Hematopoietic multipotent progenitor cell (in vitro differentiated cells): Measurements from ENCODE around the gene BCAS3. TPM values are rescaled to one million over a fixed set of nuclear protein-coding genes. Genes with fewer than 3 reads are reported as not detected.

Source experiments
- DNase-seq, 3 donors: peaks; one replicate each; pipeline ENCODE4 v3.0.0-alpha.2; 2011 to 2015; ENCODE audit warnings: low read depth in 2 of 3, low spot score in 2 of 3
- total RNA-seq: library from RNA; depleted of rRNA; stranded (reverse); fragments of >200 nt; gene quantifications from one replicate; pipeline ENCODE4 v1.2.3, GENCODE V29; 2012

Gene BCAS3
- total RNA-seq, 1 donor: 50.6 TPM

- DNase-seq: no peak
Measured at GRCh38 chr17:61047515-61047914, 369.9 kb downstream of the BCAS3 start.

DNA sequence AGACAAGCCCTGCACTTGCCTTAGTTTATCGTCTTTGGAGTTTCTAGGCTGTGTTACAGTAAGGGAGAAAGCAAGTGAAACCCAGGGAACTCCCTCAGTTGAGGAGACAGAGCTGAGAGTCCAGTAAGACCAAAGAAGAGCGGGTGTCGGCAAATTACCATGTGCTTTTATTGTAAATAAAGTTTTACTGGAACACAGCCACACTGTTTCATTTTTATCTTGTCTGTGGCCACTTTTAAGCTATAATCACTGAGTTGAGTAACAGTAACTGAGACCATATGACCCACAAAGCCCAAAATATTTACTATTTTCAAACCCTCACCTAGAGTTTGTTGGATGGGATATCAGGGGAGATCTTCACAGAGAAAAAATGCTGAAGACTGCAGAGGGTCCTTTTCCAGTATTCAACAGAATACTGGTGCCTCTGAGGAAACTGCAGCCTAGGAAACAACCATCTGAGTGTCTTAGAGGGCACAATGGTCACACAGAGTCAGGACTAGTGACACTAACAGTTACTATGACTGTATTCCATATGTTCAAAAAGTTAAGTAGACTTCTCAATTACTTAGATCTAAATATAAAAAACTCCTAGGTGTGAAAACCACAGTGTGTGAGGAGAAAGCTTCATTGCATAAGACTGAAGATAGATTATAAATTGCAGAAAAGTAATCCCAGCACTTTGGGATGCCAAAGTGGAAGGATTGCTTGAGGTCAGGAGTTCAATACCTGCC, 370.9 kb downstream of the BCAS3 start:
- DNase-seq: no peak

DNA sequence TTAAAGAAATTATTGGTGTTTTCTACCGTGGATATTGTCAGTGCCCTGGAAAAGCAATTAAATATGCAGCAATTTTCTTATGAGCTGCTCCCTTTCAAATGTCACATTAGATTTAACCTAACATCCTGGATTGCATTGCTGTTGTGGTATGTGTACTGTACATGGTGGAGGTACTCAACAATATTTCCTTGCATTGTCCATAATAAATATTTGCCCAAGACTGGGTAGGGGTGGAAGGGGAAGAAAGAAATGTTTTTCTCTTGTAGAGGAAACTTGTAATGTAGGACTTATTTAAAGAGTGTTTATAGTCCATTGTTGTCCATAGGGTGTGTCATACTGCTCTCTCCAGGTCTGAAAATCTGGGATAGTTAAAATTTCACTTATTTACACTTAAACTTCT, 375.8 kb downstream of the BCAS3 start:
- no peak for DNase-seq

GRCh38 chr17:61054436-61054835, 376.8 kb downstream of the BCAS3 start:
- DNase-seq: no peak

GRCh38 chr17:61057257-61057656, 379.6 kb downstream of the BCAS3 start:
- no peak for DNase-seq

DNA sequence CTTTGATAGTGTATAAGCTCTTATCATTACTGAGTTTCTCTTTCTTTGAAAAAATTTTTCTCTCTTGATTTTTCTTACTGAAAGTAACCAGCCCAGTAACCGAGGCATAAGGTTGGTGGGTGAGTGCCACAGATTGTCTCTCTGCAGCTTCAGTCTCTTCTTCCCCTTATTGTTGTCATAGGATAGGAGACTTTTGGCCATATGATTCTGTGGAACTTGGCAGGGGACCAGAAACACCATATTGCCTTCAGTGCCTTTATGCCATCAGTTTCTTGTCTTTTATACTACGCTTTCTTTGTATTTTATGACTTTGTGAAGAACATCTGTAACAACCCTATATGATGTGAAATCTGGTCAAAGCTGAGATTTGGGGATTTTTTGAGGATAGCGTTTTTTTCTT, 380.4 kb downstream of the BCAS3 start:
- DNase-seq: no peak

DNA sequence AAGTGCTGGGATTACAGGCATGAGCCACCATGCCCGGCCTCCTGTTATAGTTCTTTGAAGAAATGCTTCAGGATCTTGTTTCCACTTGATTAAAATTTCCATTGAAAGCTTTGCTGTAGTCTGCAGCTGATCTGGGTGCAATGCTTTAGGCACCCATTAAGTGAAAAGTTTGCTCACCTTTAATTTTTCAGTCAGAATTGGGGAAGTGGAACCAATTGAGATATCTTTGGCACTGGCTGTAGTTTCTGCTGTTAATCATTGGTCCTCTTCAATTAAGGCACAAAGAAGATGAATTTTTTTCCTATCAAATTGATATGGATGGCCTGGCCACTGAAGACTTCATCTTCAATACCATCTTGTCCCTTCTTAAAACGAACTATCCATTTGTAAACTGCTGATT, 385.9 kb downstream of the BCAS3 start:
- no peak for DNase-seq

- no peak for DNase-seq
Measured at GRCh38 chr17:61064087-61064951, 386.7 kb downstream of the BCAS3 start.

DNA sequence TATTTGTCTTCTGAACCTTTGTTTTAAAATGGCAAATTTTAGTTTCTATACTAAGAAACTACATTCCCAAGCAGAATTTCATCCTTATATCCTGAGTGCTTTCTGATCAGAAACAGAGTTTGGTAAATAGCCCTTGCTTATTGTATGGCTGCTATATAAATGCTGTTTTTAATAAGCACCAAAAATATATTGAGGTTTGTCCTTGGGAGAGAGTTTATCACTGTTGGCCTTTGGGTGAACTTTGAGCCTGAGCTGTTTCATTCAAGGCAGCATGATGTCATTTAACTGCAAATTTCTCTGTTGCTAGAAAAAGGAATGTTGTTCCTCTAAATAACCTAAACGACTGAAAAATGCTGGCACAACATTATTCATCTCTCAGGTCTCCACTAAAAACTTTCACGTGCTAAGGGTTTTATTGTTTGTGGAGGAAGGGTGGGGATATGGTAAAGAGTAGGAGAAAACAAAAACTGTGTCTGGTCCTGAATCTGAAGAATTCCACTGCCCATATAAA, 387.7 kb downstream of the BCAS3 start:
- no peak for DNase-seq

GRCh38 chr17:61066062-61066461, 388.4 kb downstream of the BCAS3 start:
- DNase-seq: no peak

DNA sequence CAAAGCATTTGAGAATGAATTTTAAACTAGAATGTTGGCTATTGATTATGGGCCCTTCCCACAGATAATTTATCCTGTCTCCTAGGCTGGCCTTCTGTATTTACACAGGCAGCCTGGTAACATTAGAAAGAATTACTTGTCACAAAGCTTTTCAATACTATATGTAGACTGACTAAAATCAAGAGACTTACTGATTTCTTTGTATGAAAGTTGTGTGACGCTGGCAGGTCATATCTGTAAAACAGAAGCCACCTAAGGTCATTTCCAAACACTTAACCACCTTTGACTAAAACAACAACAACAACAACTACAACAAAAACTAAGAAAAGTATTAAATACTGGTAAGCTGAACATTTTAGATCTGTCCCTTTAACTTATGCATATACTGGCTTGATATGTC, 393.0 kb downstream of the BCAS3 start:
- no peak for DNase-seq

DNA sequence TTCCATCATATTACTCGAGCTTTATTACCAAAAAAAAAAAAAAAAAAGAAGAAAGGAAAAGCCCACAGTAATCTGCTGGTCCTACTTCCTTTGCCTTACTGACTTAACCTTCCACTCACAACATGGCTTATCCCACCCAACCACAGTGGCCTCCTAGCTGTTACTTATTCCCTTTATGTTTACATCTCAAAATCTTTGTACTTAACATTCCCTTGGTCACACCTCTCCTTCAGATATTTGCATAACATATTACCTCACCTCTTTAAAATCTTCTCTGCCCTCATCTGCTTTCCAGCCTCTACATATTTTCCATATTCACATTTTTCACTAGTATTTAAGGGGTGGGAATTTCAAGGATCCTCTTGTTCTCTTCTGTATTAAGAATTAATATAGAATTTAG, 395.0 kb downstream of the BCAS3 start:
- no peak for DNase-seq

DNA sequence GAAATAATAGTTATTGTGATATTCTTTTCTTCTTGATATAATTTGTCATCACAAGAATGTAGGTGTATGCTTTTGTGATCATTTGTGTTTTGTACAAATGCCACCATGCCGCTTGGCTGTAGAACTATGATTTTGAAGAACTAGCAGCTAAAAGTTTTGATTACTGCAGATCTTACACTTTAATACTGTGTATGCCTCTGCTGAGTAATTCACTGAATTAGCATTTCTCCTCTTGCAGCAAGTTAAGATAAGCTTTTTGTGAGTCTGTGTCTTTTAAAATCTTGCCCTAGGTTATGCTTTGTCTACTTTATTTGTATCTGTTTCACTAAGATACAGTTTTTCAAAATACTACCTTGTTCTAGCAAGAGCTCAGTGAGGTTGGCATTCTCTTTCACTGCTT, 395.5 kb downstream of the BCAS3 start:
- DNase-seq: no peak

DNA sequence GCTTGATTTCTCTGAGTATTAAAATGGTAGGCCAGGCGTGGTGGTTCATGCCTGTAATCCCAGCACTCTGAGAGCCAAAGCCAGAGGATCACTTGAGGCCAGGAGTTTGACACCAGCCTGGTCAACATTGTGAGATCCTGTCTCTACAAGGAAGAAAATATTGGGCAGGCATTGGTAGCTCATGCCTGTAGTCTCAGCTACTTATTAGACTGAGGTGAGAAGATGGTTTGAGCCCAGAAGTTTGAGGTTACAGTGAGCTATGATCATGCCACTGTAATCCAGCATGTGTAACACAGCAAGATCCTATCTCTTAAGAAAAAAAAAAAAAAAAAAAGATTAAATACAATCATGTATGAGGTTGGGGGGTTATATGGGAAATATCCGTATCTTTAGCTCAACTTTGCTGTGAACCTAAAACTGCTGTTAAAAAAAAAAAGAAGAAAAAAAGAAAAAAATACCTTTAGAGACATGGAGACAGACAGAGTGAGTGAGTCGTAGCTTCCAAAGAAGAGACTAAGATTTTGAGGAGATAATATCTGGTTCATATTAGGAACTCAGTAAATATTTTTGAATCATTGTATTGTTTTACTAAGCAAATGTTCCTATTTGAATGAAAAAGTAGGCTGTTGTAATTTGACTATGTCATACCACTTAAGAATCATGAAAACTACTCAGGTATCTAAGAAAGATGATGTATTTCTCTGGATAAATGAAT, 396.3 kb downstream of the BCAS3 start:
- DNase-seq: no peak

DNA sequence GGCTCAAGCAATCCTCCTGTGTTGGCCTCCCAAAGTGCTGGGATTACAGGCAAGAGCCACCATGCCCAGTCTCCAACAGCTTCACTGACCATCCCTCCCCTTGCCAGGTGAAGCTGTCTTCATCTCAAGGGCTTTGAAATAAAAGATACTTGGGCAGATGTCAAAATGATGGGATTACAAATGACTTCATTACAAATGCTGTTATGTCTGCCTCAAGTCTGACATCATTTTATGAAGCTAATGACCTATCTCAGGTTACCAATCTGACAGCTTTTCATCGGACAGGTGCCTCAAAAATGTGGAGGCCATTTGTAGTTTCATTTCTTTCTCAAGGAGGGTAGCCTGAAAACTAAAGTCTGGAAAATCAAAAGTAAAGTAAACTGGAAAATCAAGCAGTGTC, 398.3 kb downstream of the BCAS3 start:
- DNase-seq: no peak

DNA sequence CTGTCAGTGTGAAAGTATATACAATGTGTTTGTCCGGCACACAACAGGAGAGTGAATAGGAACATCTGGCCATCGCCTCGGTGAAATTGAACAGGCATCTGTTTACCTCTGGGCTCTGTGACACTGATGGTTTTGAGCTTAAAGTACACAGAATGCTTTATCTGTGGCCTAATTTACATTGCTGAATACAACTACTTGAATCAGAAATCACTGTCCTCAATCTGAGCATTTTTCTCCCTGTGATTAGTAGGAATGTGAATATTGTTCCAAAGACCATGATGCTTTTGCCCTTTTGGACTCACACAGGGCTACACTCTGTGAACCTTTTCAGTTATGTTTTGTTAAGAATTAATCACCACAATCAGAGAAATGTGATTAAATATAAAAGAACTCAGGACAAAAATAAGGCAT, 399.0 kb downstream of the BCAS3 start:
- no peak for DNase-seq

- no peak for DNase-seq
Measured at GRCh38 chr17:61081959-61082358, 404.3 kb downstream of the BCAS3 start.

- DNase-seq: no peak
Measured at GRCh38 chr17:61084260-61084659, 406.6 kb downstream of the BCAS3 start.

DNA sequence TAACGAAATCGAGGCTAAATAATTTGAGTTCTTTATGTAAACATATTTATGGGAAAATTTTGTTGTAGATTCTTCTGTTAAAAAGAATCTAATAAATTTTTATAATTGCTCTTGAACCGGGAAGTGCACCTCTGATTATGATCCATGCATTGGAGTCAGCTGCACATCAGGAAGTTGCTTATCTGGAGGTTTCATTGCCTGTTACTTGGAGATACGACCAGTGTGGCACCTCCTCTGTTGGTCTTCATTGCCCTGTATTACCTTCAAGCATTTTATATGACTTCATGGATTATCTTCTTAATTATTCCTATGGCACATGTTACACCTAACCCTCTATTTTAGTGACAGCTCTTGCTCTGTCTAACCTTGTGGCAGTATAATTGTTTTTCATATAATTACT, 409.4 kb downstream of the BCAS3 start:
- peak in 1 of 3 donors; percentile 4 for DNase-seq

GRCh38 chr17:61088556-61088955, 410.9 kb downstream of the BCAS3 start:
- DNase-seq: no peak

DNA sequence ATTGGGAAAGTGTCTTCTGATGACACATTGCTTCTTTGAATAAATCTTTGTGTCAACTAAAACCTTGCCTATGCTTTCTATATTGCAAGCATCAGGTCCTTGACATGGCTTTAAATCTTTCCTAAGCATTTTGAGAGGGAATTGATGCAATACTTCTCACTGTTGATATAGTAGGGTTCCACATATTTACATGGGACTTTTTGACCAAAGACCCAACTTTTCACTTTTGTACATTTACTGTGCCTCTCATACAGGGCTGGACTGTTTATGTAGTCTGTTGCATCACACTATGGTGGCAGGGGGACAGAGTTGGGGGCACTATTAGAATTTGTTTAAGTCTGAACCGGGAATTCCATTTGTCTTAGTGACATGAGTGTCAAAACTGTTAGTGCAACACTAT, 413.4 kb downstream of the BCAS3 start:
- no peak for DNase-seq
